GM18502 (cell line): ENCODE data around the gene DEPP1.

Experiments
- ATAC-seq: cut with Tn5 transposase; IDR thresholded peaks from one replicate; pipeline ENCODE4 v1.9.1; 2021; ENCODE audit warnings: mild to moderate bottlenecking; ENCODE audit not compliant: unreplicated experiment, poor library complexity

Gene DEPP1

GRCh38 chr10:44956717-44957706 is 21.6 kb downstream of the DEPP1 start:
- no peak for ATAC-seq

GRCh38 chr10:44956226-44956625 is 22.4 kb downstream of the DEPP1 start:
- ATAC-seq = no peak

GRCh38 chr10:44955413-44956070 is 23.1 kb downstream of the DEPP1 start:
- no peak for ATAC-seq

- ATAC-seq = no peak
Measured at GRCh38 chr10:44954962-44955361, 23.6 kb downstream of the DEPP1 start.

- no peak for ATAC-seq
Measured at GRCh38 chr10:44954042-44954441, 24.6 kb downstream of the DEPP1 start.

GRCh38 chr10:44952779-44953231 is 25.8 kb downstream of the DEPP1 start:
- no peak for ATAC-seq

GRCh38 chr10:44951576-44952226 is 26.9 kb downstream of the DEPP1 start:
- ATAC-seq = no peak

- no peak for ATAC-seq
Measured at GRCh38 chr10:44950326-44951225, 28.0 kb downstream of the DEPP1 start.

GRCh38 chr10:44949915-44950314 is 28.7 kb downstream of the DEPP1 start:
- no peak for ATAC-seq

- ATAC-seq = no peak
Measured at GRCh38 chr10:44949127-44949802, 29.3 kb downstream of the DEPP1 start.

GRCh38 chr10:44948642-44949041 is 30.0 kb downstream of the DEPP1 start:
- ATAC-seq = no peak

GRCh38 chr10:44947371-44948152 is 31.0 kb downstream of the DEPP1 start:
- peak; percentile 65 for ATAC-seq

- ATAC-seq = peak; percentile 71
Measured at GRCh38 chr10:44946205-44946604, 32.4 kb downstream of the DEPP1 start.

GRCh38 chr10:44944354-44944753 is 34.3 kb downstream of the DEPP1 start:
- ATAC-seq = no peak

- no peak for ATAC-seq
Measured at GRCh38 chr10:44939691-44940401, 38.8 kb downstream of the DEPP1 start.

GRCh38 chr10:44938956-44939355 is 39.7 kb downstream of the DEPP1 start:
- no peak for ATAC-seq

- no peak for ATAC-seq
Measured at GRCh38 chr10:44937196-44938005, 41.2 kb downstream of the DEPP1 start.
